Measurements from ENCODE around the gene SYNE1.
A peak's percentile ranks its signal among the peaks of the same experiment; 100 is the strongest.
"Not testable (repeated sequence)": the region's sequence is repeated elsewhere in the genome, so short reads cannot be mapped to it uniquely, and the experiment has no call there.

Gene SYNE1

GRCh38 chr6:152364866-152365265 is 272.3 kb downstream of the SYNE1 start:
- DNase-seq = no peak

- no peak for DNase-seq
Observed at GRCh38 chr6:152360034-152360433, 277.1 kb downstream of the SYNE1 start.

- peak; percentile 12 for DNase-seq
Observed at GRCh38 chr6:152356662-152357061, 280.5 kb downstream of the SYNE1 start.

- peak; percentile 3 for DNase-seq
Observed at GRCh38 chr6:152356016-152356415, 281.1 kb downstream of the SYNE1 start.

- DNase-seq = no peak
Observed at GRCh38 chr6:152355166-152355565, 282.0 kb downstream of the SYNE1 start.

- DNase-seq = no peak
Observed at GRCh38 chr6:152353440-152353839, 283.7 kb downstream of the SYNE1 start.

- DNase-seq = no peak
Observed at GRCh38 chr6:152351742-152352141, 285.4 kb downstream of the SYNE1 start.

GRCh38 chr6:152351110-152351509 is 286.1 kb downstream of the SYNE1 start:
- no peak for DNase-seq

- DNase-seq = no peak
Observed at GRCh38 chr6:152348116-152348515, 289.0 kb downstream of the SYNE1 start.

- DNase-seq = no peak
Observed at GRCh38 chr6:152343735-152344360, 293.3 kb downstream of the SYNE1 start.

GRCh38 chr6:152341596-152341995 is 295.6 kb downstream of the SYNE1 start:
- DNase-seq = no peak

GRCh38 chr6:152338335-152339125 is 298.6 kb downstream of the SYNE1 start:
- DNase-seq = peak; percentile 20

GRCh38 chr6:152334555-152334954 is 302.6 kb downstream of the SYNE1 start:
- no peak for DNase-seq

GRCh38 chr6:152330961-152331360 is 306.2 kb downstream of the SYNE1 start:
- DNase-seq = no peak

- no peak for DNase-seq
Observed at GRCh38 chr6:152329638-152330448, 307.3 kb downstream of the SYNE1 start.

- not testable (repeated sequence) for DNase-seq
Observed at GRCh38 chr6:152328200-152328599, 309.0 kb downstream of the SYNE1 start.

GRCh38 chr6:152323376-152323775 is 313.8 kb downstream of the SYNE1 start:
- no peak for DNase-seq

GRCh38 chr6:152318278-152318677 is 318.9 kb downstream of the SYNE1 start:
- DNase-seq = no peak

GRCh38 chr6:152316024-152316423 is 321.1 kb downstream of the SYNE1 start:
- peak; percentile 79 for DNase-seq

- DNase-seq = no peak
Observed at GRCh38 chr6:152314483-152314832, 322.7 kb downstream of the SYNE1 start.

GRCh38 chr6:152313542-152314482 is 323.4 kb downstream of the SYNE1 start:
- peak; percentile 62 for DNase-seq

GRCh38 chr6:152312434-152312833 is 324.7 kb downstream of the SYNE1 start:
- DNase-seq = no peak
